ENCODE measurements around the gene ZBTB46. TPM values are rescaled to one million over a fixed set of nuclear protein-coding genes. Genes with fewer than 3 reads are reported as not detected.

The ZBTB46 gene
- total RNA-seq, 2 donors from 2014 or later = 7.9 to 12.2 TPM

GRCh38 chr20:63860325-63861051, 29.4 kb upstream of the ZBTB46 start:
- peaks cover 5% of the 10 kb centered on the region for H3K4me1 ChIP-seq (replicated peaks)

GRCh38 chr20:63859166-63859699, 28.2 kb upstream of the ZBTB46 start:
- intact Hi-C loops (cut with DNase I) = no loop called here
- H3K36me3 ChIP-seq = no peaks in the 10 kb centered on the region
- TF ChIP-seq POLR2AphosphoS5 (IDR thresholded peaks at IDR 0.05) (no peak), POLR2A (IDR thresholded peaks at IDR 0.05) (no peak), CTCF (IDR thresholded peaks at IDR 0.05) (no peak)
- no peaks in the 10 kb centered on the region for H3K27me3 ChIP-seq (replicated peaks; ENCODE audit: insufficient read depth)
- WGBS = 26% methylated on average over 7 of the region's 7 CpGs
- no peak overlapping the region for H3K4me3 ChIP-seq
- no peak for DNase-seq (ENCODE audit: low spot score)
- H3K27ac ChIP-seq = peak overlapping the region; percentile 11 to 20
- H3K9me3 ChIP-seq = no peaks in the 10 kb centered on the region
- H3K4me1 ChIP-seq (replicated peaks) = peaks cover 10% of the 10 kb centered on the region

More at GRCh38 chr20:63860325-63861051, 29.4 kb upstream of the ZBTB46 start:
- no peaks in the 10 kb centered on the region for H3K36me3 ChIP-seq
- 72% methylated on average over 17 of the region's 17 CpGs for WGBS
- no peaks in the 10 kb centered on the region for H3K9me3 ChIP-seq
- intact Hi-C loops (cut with DNase I) = loop anchor here (5.0 to 10.0 kb wide), 3 partner anchors 33 to 326 kb away; partner anchors contain the start of gene PTK6
- no peak overlapping the region for H3K27ac ChIP-seq
- DNase-seq (ENCODE audit: low spot score) = no peak
- TF ChIP-seq POLR2AphosphoS5 (IDR thresholded peaks at IDR 0.05) = no peak
- TF ChIP-seq CTCF (IDR thresholded peaks at IDR 0.05) = no peak
- TF ChIP-seq POLR2A (IDR thresholded peaks at IDR 0.05) = no peak
- H3K4me3 ChIP-seq = no peak overlapping the region
- no peaks in the 10 kb centered on the region for H3K27me3 ChIP-seq (replicated peaks; ENCODE audit: insufficient read depth)

- Histone ChIP-seq H3K36me3 (no peaks in the 10 kb centered on the region), H3K4me1 (replicated peaks) (peaks cover 8% of the 10 kb centered on the region), H3K9me3 (no peaks in the 10 kb centered on the region), H3K27me3 (replicated peaks; ENCODE audit: insufficient read depth) (no peaks in the 10 kb centered on the region), H3K4me3 (no peak overlapping the region), H3K27ac (peak overlapping the region in 1 of 2 donors; percentile 20)
- intact Hi-C loops (cut with DNase I) = no loop called here
- WGBS = 15% methylated on average over 12 of the region's 12 CpGs
- no peak for DNase-seq (ENCODE audit: low spot score)
- TF ChIP-seq POLR2A (IDR thresholded peaks at IDR 0.05) (no peak), CTCF (IDR thresholded peaks at IDR 0.05) (no peak), POLR2AphosphoS5 (IDR thresholded peaks at IDR 0.05) (no peak)
Measured at GRCh38 chr20:63858393-63859165, 27.5 kb upstream of the ZBTB46 start.

- no peak overlapping the region for H3K4me3 ChIP-seq
- H3K27me3 ChIP-seq (replicated peaks; ENCODE audit: insufficient read depth) = no peaks in the 10 kb centered on the region
- H3K36me3 ChIP-seq = no peaks in the 10 kb centered on the region
- H3K27ac ChIP-seq = no peak overlapping the region
- H3K9me3 ChIP-seq = no peaks in the 10 kb centered on the region
- intact Hi-C loops (cut with DNase I) = no loop called here
- WGBS = 14% methylated on average over 13 of the region's 14 CpGs
- TF ChIP-seq POLR2AphosphoS5 (IDR thresholded peaks at IDR 0.05) (no peak), CTCF (IDR thresholded peaks at IDR 0.05) (no peak), POLR2A (IDR thresholded peaks at IDR 0.05) (no peak)
- peaks cover 5% of the 10 kb centered on the region for H3K4me1 ChIP-seq (replicated peaks)
- no peak for DNase-seq (ENCODE audit: low spot score)
Measured at GRCh38 chr20:63857764-63858392, 26.8 kb upstream of the ZBTB46 start.

Measured in prostate gland (tissue), 2 donors.